ENCODE results near the gene EXOC3L1.

Gene EXOC3L1

DNA sequence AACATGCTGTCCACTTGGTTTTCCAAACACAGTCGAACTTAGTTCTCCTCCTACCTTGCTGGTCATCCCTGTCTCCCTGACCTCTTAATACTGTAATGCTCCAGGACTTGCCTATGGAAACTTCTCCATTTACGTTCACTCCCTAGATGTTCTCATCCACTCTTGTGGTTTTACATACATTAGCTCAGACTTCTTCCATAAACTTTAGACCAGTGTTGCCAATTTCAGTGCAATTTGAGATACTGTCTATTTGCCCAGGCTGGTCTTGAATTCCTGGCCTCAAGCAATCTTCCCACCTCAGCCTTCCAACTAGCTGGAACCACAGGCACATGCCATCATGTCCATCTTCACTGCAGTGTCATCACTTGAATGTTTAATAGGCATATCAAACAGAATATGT is 7.6 kb downstream of the EXOC3L1 start (continued):
- TF ChIP-seq ZNF324 (tag by site-specific recombination; IDR thresholded peaks at IDR 0.05) (no peak), ZNF354C (tag by site-specific recombination; IDR thresholded peaks at IDR 0.05; ENCODE audit: borderline replicate concordance, low read depth) (no peak), MZF1 (tag by site-specific recombination; IDR thresholded peaks at IDR 0.05; ENCODE audit: borderline replicate concordance) (no peak), ZNF843 (tag by site-specific recombination; IDR thresholded peaks at IDR 0.05) (0 out of 2 replicates have a peak, but pooled peaks have one; percentile 16), ZNF37A (tag by site-specific recombination; IDR thresholded peaks at IDR 0.05) (no peak)
- TF ChIP-seq, protein P1, sequence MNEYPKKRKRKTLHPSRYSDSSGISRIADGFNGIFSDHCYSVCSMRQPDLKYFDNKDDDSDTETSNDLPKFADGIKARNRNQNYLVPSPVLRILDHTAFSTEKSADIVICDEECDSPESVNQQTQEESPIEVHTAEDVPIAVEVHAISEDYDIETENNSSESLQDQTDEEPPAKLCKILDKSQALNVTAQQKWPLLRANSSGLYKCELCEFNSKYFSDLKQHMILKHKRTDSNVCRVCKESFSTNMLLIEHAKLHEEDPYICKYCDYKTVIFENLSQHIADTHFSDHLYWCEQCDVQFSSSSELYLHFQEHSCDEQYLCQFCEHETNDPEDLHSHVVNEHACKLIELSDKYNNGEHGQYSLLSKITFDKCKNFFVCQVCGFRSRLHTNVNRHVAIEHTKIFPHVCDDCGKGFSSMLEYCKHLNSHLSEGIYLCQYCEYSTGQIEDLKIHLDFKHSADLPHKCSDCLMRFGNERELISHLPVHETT (tag by site-specific recombination; IDR thresholded peaks at IDR 0.05) = no peak

GRCh38 chr16:67181346-67181745 is 8.6 kb downstream of the EXOC3L1 start:
- Histone ChIP-seq H3K4me1 (ENCODE audit: control insufficient read depth, insufficient read depth, low read length) (peaks cover 9% of the 10 kb centered on the region), H3K27ac (ENCODE audit: extremely low read depth, low read depth, low read length) (no peak overlapping the region), H3K4me3 (ENCODE audit: low read depth, low read length) (no peak overlapping the region), H3K36me3 (ENCODE audit: control insufficient read depth in 2 of 2, insufficient read depth in 1 of 2, low read length in 2 of 2) (peaks cover 0 to 32% of the 10 kb centered on the region in 2 experiments; a peak in 1 of 3 replicates), H3K9me3 (ENCODE audit: control insufficient read depth, insufficient read depth, low read depth, low read length) (no peaks in the 10 kb centered on the region)
- POLR2A ChIA-PET = interaction anchor here (0.7 kb wide), 1 partner anchor 206 kb away, joined by 7 read pairs; no protein-coding TSS in a partner anchor
- TF ChIP-seq ZNF121 (tag by site-specific recombination; IDR thresholded peaks at IDR 0.05) (no peak), PRDM1 (tag by site-specific recombination; IDR thresholded peaks at IDR 0.05) (peak; percentile 64; the same call in 1 of the 2 replicates), ZNF202 (tag by site-specific recombination; IDR thresholded peaks at IDR 0.05; ENCODE audit: borderline replicate concordance) (no peak), ZBTB20 (tag by site-specific recombination; IDR thresholded peaks at IDR 0.05) (no peak), ZNF704 (tag by site-specific recombination; IDR thresholded peaks at IDR 0.05) (no peak)
- CTCF ChIA-PET = interaction anchor here (0.6 to 1.0 kb wide), 3 partner anchors 19 to 368 kb away, joined by 3 to 5 read pairs (median 3); no protein-coding TSS in a partner anchor

DNA sequence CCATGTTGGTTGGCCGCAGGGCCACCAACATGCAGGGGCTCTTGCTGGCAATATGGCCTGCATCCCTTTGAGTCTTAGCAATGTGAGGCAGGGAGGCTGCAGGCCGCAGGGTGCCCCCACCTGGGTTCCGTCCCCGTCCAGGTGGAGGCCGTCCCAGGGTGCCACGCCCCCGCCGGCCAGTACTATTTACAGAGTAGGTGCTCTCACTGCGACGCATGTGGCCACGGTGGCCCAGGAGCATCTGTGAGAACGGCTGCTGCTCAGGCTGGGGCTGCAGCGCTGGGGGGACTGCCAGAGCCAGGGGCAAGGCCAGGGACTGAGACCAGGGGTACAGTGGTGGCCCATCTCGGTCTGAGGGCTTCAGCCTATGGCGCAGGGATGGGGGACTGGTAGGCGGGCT is 9.8 kb downstream of the EXOC3L1 start:
- H3K36me3 ChIP-seq (ENCODE audit: control insufficient read depth in 2 of 2, insufficient read depth in 1 of 2, low read length in 2 of 2) = peaks cover 0 to 38% of the 10 kb centered on the region in 2 experiments; a peak in 1 of 3 replicates
- ChIA-PET POLR2A (no interaction called here), CTCF (interaction anchor here (1.0 kb wide), 1 partner anchor 18 kb away, joined by 5 read pairs; no protein-coding TSS in a partner anchor)
- no peaks in the 10 kb centered on the region for H3K9me3 ChIP-seq (ENCODE audit: control insufficient read depth, insufficient read depth, low read depth, low read length)
- peaks cover 9% of the 10 kb centered on the region for H3K4me1 ChIP-seq (ENCODE audit: control insufficient read depth, insufficient read depth, low read length)
- TF ChIP-seq KLF16 (tag by site-specific recombination; IDR thresholded peaks at IDR 0.05) (no peak), SP2 (tag by site-specific recombination; IDR thresholded peaks at IDR 0.05) (no peak), KLF9 (tag by site-specific recombination; IDR thresholded peaks at IDR 0.05; ENCODE audit: low read depth) (0 out of 2 replicates have a peak, but pooled peaks have one; percentile 13), REST (tag by site-specific recombination; IDR thresholded peaks at IDR 0.05) (no peak)
- no peak overlapping the region for H3K27ac ChIP-seq (ENCODE audit: extremely low read depth, low read depth, low read length)
- H3K4me3 ChIP-seq (ENCODE audit: low read depth, low read length) = no peak overlapping the region

Measured in HEK293 (cell line).